Spleen (tissue), 7 donors: ENCODE measurements around the gene CDC25B.

Experiments
- CTCF ChIP-seq, 11 experiments: fragments of 200-600 bp in 7 of 11; fragments of 450-650 bp in 4 of 11; sonication (generic) in 4 of 11; IDR thresholded peaks in 8 of 11; conservative IDR thresholded peaks in 3 of 11; 1 replicate in 7 of 11; 2 replicates in 4 of 11; pipeline versions ENCODE4 v1.4.0 to v1.8.0; 2016 to 2021; ENCODE audit warnings: antibody characterized with exemption in 11 of 11, inconsistent platforms in 4 of 11, mild to moderate bottlenecking in 1 of 11
- POLR2A ChIP-seq, 3 donors: fragments of 450-650 bp; IDR thresholded peaks; one replicate each; pipeline ENCODE4 v1.5.1; 2017; ENCODE audit warnings: antibody characterized with exemption in 3 of 3, mild to moderate bottlenecking in 1 of 3
- POLR2AphosphoS5 ChIP-seq, 3 donors: sonication (generic); formaldehyde crosslinking; IDR thresholded peaks; one replicate each; pipeline ENCODE4 v1.5.1; 2017; ENCODE audit warnings: antibody characterized with exemption in 3 of 3
- donor health status: DM: no; HTN: no; CAD: no; lungs with moderate emphysema.
- donor health status: DM: no; HTN: no; CAD: no.
- donor health status: DM: no; HTN: no; CAD: no.

GRCh38 chr20:3763671-3764601 is 32.2 kb upstream of the CDC25B start:
- TF ChIP-seq POLR2A (IDR thresholded peaks at IDR 0.05) = no peak
- TF ChIP-seq CTCF (IDR thresholded peaks at IDR 0.05 in 8 of 11, conservative IDR thresholded peaks at IDR 0.05 in 3 of 11) = no peak
- TF ChIP-seq POLR2AphosphoS5 (IDR thresholded peaks at IDR 0.05) = no peak
